H1 (cell line): ENCODE results near the gene PTH1R. TPM values are rescaled to one million over a fixed set of nuclear protein-coding genes. Genes with fewer than 3 reads are reported as not detected.

Source experiments
- CTCF ChIA-PET: fragments of 300-600 bp; sonication (Branson Sonifier 250); formaldehyde crosslinking; loops from one replicate; lab custom pipeline; 2021; ENCODE audit not compliant: partially characterized antibody; lab: Charles Lee
- POLR2A ChIA-PET: fragments of 300-600 bp; sonication (Branson Sonifier 250); formaldehyde crosslinking; loops from one replicate; lab custom pipeline; 2021; ENCODE audit warnings: inconsistent platforms; ENCODE audit not compliant: partially characterized antibody; lab: Charles Lee
- DNase-seq, 2 experiments: peaks; one replicate each; pipeline versions ENCODE4 v3.0.0 to v3.0.0-alpha.2; 2010 to 2022; ENCODE audit warnings: low spot score in 2 of 2, low read depth in 1 of 2, mixed read lengths in 1 of 2
- FAIRE-seq: peaks from 2 replicates; lab custom pipeline; 2011; peaks lifted over from hg19 to GRCh38; lab: Jason Lieb, UNC
- H2AFZ ChIP-seq: 2 replicates; pipeline ENCODE4 v1.8.1; 2012; ENCODE audit warnings: low read length, inconsistent platforms
- H2AK5ac ChIP-seq: 2 replicates; pipeline ENCODE4 v1.6.1; 2013; ENCODE audit warnings: low read depth, low read length
- H2BK120ac ChIP-seq: replicated peaks from 2 replicates; pipeline ENCODE3; 2013; ENCODE audit warnings: low read depth, low read length, inconsistent platforms
- H2BK12ac ChIP-seq: 2 replicates; pipeline ENCODE4 v1.6.1; 2013; ENCODE audit warnings: low read depth, low read length
- H2BK15ac ChIP-seq: 2 replicates; pipeline ENCODE4 v1.6.1; 2013; ENCODE audit warnings: low read length
- H2BK20ac ChIP-seq: 2 replicates; pipeline ENCODE4 v1.6.1; 2013; ENCODE audit warnings: low read length
- H2BK5ac ChIP-seq: 2 replicates; pipeline ENCODE4 v1.6.1; 2013; ENCODE audit warnings: low read depth, low read length
- H3K14ac ChIP-seq: 2 replicates; pipeline ENCODE4 v1.6.1; 2013; ENCODE audit warnings: inconsistent platforms; ENCODE audit not compliant: insufficient read length
- H3K18ac ChIP-seq: 2 replicates; pipeline ENCODE4 v1.6.1; 2013; ENCODE audit warnings: low read length; ENCODE audit errors: extremely low read depth
- H3K23ac ChIP-seq: 2 replicates; pipeline ENCODE4 v1.6.1; 2013; ENCODE audit warnings: inconsistent platforms; ENCODE audit not compliant: insufficient read length
- H3K23me2 ChIP-seq: 2 replicates; pipeline ENCODE4 v1.6.1; 2013; ENCODE audit warnings: low read depth, low read length
- H3K27ac ChIP-seq: 2 replicates; pipeline ENCODE4 v1.6.1; 2011; ENCODE audit warnings: low read depth, low read length, inconsistent platforms
- H3K27me3 ChIP-seq, 4 experiments: replicated peaks in 1 of 4; 1 replicate in 1 of 4; 2 replicates in 3 of 4; pipeline versions ENCODE4 v1.6.1 to v1.8.1; 2011 to 2013; ENCODE audit warnings: low read length in 3 of 4, mild to moderate bottlenecking in 3 of 4, inconsistent platforms in 2 of 4, mixed read lengths in 2 of 4, moderate library complexity in 1 of 4; ENCODE audit not compliant: control insufficient read depth in 3 of 4, insufficient read depth in 3 of 4; ENCODE audit errors: extremely low read depth in 1 of 4
- H3K36me3 ChIP-seq, 4 experiments: 2 replicates each; pipeline versions ENCODE4 v1.6.1 to v1.8.1; 2011 to 2013; ENCODE audit warnings: mild to moderate bottlenecking in 4 of 4, low read length in 3 of 4, moderate library complexity in 2 of 4, control low read depth in 1 of 4, inconsistent platforms in 1 of 4; ENCODE audit not compliant: insufficient read depth in 4 of 4, control insufficient read depth in 2 of 4
- H3K4ac ChIP-seq: replicated peaks from 2 replicates; pipeline ENCODE3; 2013; ENCODE audit warnings: low read length, low read depth, mixed read lengths, inconsistent platforms; ENCODE audit not compliant: insufficient read length
- H3K4me1 ChIP-seq, 4 experiments: replicated peaks in 1 of 4; 1 replicate in 1 of 4; 2 replicates in 3 of 4; pipeline versions ENCODE4 v1.6.1 to v1.8.1; 2011 to 2013; ENCODE audit warnings: low read length in 3 of 4, inconsistent platforms in 2 of 4, mixed read lengths in 1 of 4; ENCODE audit not compliant: insufficient read depth in 4 of 4, control insufficient read depth in 3 of 4
- H3K4me2 ChIP-seq, 2 experiments: 2 replicates each; pipeline versions ENCODE4 v1.6.1 to v1.8.1; 2011 to 2013; ENCODE audit warnings: low read depth in 2 of 2, low read length in 2 of 2, control low read depth in 1 of 2, inconsistent platforms in 1 of 2, mild to moderate bottlenecking in 1 of 2; ENCODE audit not compliant: insufficient read depth in 1 of 2
- H3K4me3 ChIP-seq, 4 experiments: fragments of 200-600, 300-600 bp in 1 of 4; sonication (generic), shearing (Covaris generic), sonication (Bioruptor Twin) in 1 of 4; 2 replicates each; pipeline versions ENCODE4 v1.5.1 to v1.8.1; 2011 to 2016; ENCODE audit warnings: low read length in 4 of 4, low read depth in 3 of 4, control low read depth in 2 of 4, inconsistent platforms in 2 of 4, mild to moderate bottlenecking in 2 of 4, mixed read lengths in 1 of 4, moderate library complexity in 1 of 4; ENCODE audit not compliant: insufficient read depth in 2 of 4; ENCODE audit errors: extremely low read depth in 1 of 4
- H3K56ac ChIP-seq: replicated peaks from 2 replicates; pipeline ENCODE3; 2013; ENCODE audit warnings: low read depth, mild to moderate bottlenecking, mixed read lengths, low read length, inconsistent platforms; ENCODE audit not compliant: insufficient read length
- H3K79me1 ChIP-seq: 2 replicates; pipeline ENCODE4 v1.6.1; 2013; ENCODE audit warnings: low read depth, low read length, control low read depth
- H3K79me2 ChIP-seq, 2 experiments: 2 replicates each; pipeline versions ENCODE4 v1.6.1 to v1.8.1; 2012 to 2013; ENCODE audit warnings: low read length in 2 of 2, mild to moderate bottlenecking in 2 of 2, inconsistent platforms in 1 of 2; ENCODE audit not compliant: insufficient read depth in 2 of 2, control insufficient read depth in 1 of 2
- H3K9ac ChIP-seq, 4 experiments: replicated peaks in 1 of 4; 1 replicate in 1 of 4; 2 replicates in 3 of 4; pipeline versions ENCODE4 v1.6.1 to v1.8.1; 2011 to 2013; ENCODE audit warnings: low read depth in 3 of 4, low read length in 3 of 4, control low read depth in 2 of 4, mild to moderate bottlenecking in 2 of 4, moderate library complexity in 2 of 4, inconsistent platforms in 1 of 4; ENCODE audit errors: extremely low read depth in 1 of 4
- H3K9me3 ChIP-seq, 2 experiments: 2 replicates each; pipeline versions ENCODE4 v1.6.1 to v1.8.1; 2012 to 2013; ENCODE audit warnings: mild to moderate bottlenecking in 2 of 2, moderate library complexity in 2 of 2, control low read depth in 1 of 2, inconsistent platforms in 1 of 2, low read depth in 1 of 2, low read length in 1 of 2, mixed read lengths in 1 of 2; ENCODE audit not compliant: insufficient read depth in 2 of 2
- H4K20me1 ChIP-seq, 2 experiments: replicated peaks in 1 of 2; 2 replicates each; pipeline versions ENCODE3 to v1.8.1; 2011 to 2013; ENCODE audit warnings: inconsistent platforms in 2 of 2, low read length in 2 of 2, mild to moderate bottlenecking in 1 of 2; ENCODE audit not compliant: insufficient read depth in 2 of 2, control insufficient read depth in 1 of 2
- H4K5ac ChIP-seq: 2 replicates; pipeline ENCODE4 v1.6.1; 2013; ENCODE audit warnings: low read length, low read depth, mixed read lengths, inconsistent platforms; ENCODE audit not compliant: insufficient read length
- H4K8ac ChIP-seq: 2 replicates; pipeline ENCODE4 v1.8.0; 2013; ENCODE audit warnings: mild to moderate bottlenecking, moderate library complexity, low read length, inconsistent platforms; ENCODE audit not compliant: insufficient read depth; ENCODE audit errors: extremely low read depth
- H4K91ac ChIP-seq: replicated peaks from 2 replicates; pipeline ENCODE3; 2013; ENCODE audit warnings: low read length, mixed read lengths, inconsistent platforms; ENCODE audit not compliant: insufficient read length
- ATF2 ChIP-seq: IDR thresholded peaks from 2 replicates; pipeline ENCODE4 v1.6.1; 2012; ENCODE audit warnings: low read length, inconsistent platforms
- BCL11A ChIP-seq, 2 experiments: IDR thresholded peaks; one replicate each; pipeline ENCODE4 v1.6.1; 2011; ENCODE audit warnings: low read depth in 2 of 2, low read length in 2 of 2, mild to moderate bottlenecking in 2 of 2
- CHD2 ChIP-seq: IDR thresholded peaks from 2 replicates; pipeline ENCODE4 v1.6.1; 2012; ENCODE audit warnings: low read length, improper control_type of control experiment
- E2F6 ChIP-seq: IDR thresholded peaks from 2 replicates; pipeline ENCODE4 v1.6.1; 2012; ENCODE audit warnings: inconsistent platforms
- HDAC2 ChIP-seq, 2 experiments: fragments of 300-600 bp in 1 of 2; sonication (generic) in 1 of 2; IDR thresholded peaks; 2 replicates each; pipeline ENCODE4 v1.6.1; 2011 to 2012; ENCODE audit warnings: low read depth in 2 of 2, low read length in 2 of 2, mild to moderate bottlenecking in 2 of 2, moderate library complexity in 2 of 2, borderline replicate concordance in 1 of 2, inconsistent platforms in 1 of 2
- SIX5 ChIP-seq: IDR thresholded peaks from 2 replicates; pipeline ENCODE4 v1.6.1; 2011; ENCODE audit warnings: mild to moderate bottlenecking, low read depth, low read length
- SP1 ChIP-seq: IDR thresholded peaks from 2 replicates; pipeline ENCODE4 v1.6.1; 2011; ENCODE audit warnings: low read depth, low read length
- SP2 ChIP-seq: IDR thresholded peaks from 2 replicates; pipeline ENCODE4 v1.6.1; 2012; ENCODE audit warnings: mild to moderate bottlenecking, low read length, inconsistent platforms
- USF2 ChIP-seq: IDR thresholded peaks from 2 replicates; pipeline ENCODE4 v1.6.1; 2011; ENCODE audit warnings: low read length, improper control_type of control experiment
- WGBS, 2 experiments: shearing (Covaris generic) in 1 of 2; methylation state at CpG; one replicate each; pipeline versions ENCODE4 v1.1.6 to v1.1.7; 2013 to 2015; ENCODE audit warnings: low lambda C conversion rate in 2 of 2, mixed read lengths in 2 of 2, inconsistent platforms in 1 of 2, low coverage in 1 of 2, missing lambda C conversion rate in 1 of 2; ENCODE audit not compliant: insufficient replicate concordance in 2 of 2, insufficient coverage in 1 of 2, insufficient read length in 1 of 2; ENCODE audit errors: extremely low coverage in 1 of 2, missing lambda C conversion rate in 1 of 2; 5-methylcytosine and 5-hydroxymethylcytosine counted together
- polyA plus RNA-seq, 7 experiments: library from polyadenylated mRNA; depleted of rRNA in 3 of 7; stranded (reverse) in 5 of 7; unstranded in 2 of 7; fragments of >200 nt in 5 of 7; fragments of 200-250 nt in 2 of 7; gene quantifications; 1 replicate in 5 of 7; 2 replicates in 1 of 7; 4 replicates in 1 of 7; pipeline versions ENCODE4 v1.2.1 to v1.2.3, GENCODE V29; 2011 to 2013; ENCODE audit warnings: missing spikeins in 2 of 7, mixed read lengths in 2 of 7
- total RNA-seq: library from RNA; stranded (reverse); fragmentation: NEBNext Ultra II Directional; extraction: Animal tissue kit (Norgen Biotek cat#: 25700); gene quantifications from 2 replicates; pipeline ENCODE4 v1.2.1, GENCODE V29; 2021

PTH1R gene
- total and polyA plus RNA-seq, 2 of the 8 experiments (the other 6 are each of a cell fraction or from before 2014, with no cell fraction given) = 0.57 to 1.5 TPM

GRCh38 chr3:46935989-46936558 is 58.6 kb downstream of the PTH1R start:
- H2BK15ac ChIP-seq = 0 out of 2 replicates have a peak overlapping the region, but pooled peaks have one; percentile 2
- FAIRE-seq (no peak), DNase-seq (no peak)
- no peak overlapping the region for H3K23ac ChIP-seq
- WGBS, 2 experiments = 87% methylated on average over 7 of the region's 7 CpGs; no CpG with 5 or more reads in 1 of the 2 experiments
- H3K36me3 ChIP-seq = peaks cover 2 to 15% (median 4%) of the 10 kb centered on the region in 4 experiments; a peak in 6 of 8 replicates
- no peak overlapping the region for H4K91ac ChIP-seq
- H3K4ac ChIP-seq = no peak overlapping the region
- H3K9ac ChIP-seq = peak overlapping the region in 1 of 4 experiments; percentile 55; a peak in 2 of 7 replicates
- peaks cover 13 to 27% of the 10 kb centered on the region in 2 experiments for H4K20me1 ChIP-seq
- peak overlapping the region; percentile 28; the same call in 1 of the 2 replicates for H2BK5ac ChIP-seq
- H3K4me1 ChIP-seq = peaks cover 4 to 14% (median 10%) of the 10 kb centered on the region in 4 experiments; a peak in 6 of 7 replicates
- no peak overlapping the region for H3K4me3 ChIP-seq
- peaks cover 0 to 55% of the 10 kb centered on the region in 2 experiments; a peak in 1 of 4 replicates for H3K79me2 ChIP-seq
- no peaks in the 10 kb centered on the region for H3K23me2 ChIP-seq
- H2BK120ac ChIP-seq = no peak overlapping the region
- H3K56ac ChIP-seq = no peak overlapping the region
- H3K14ac ChIP-seq = no peak overlapping the region
- peaks cover 14% of the 10 kb centered on the region for H3K79me1 ChIP-seq
- no peak overlapping the region for H4K5ac ChIP-seq
- no peak overlapping the region for H3K18ac ChIP-seq
- H2BK20ac ChIP-seq = no peak overlapping the region
- CTCF ChIA-PET = interaction anchor here (0.7 to 11.0 kb wide), 26 partner anchors 8 to 435 kb away, joined by 3 to 99 read pairs (median 4); partner anchors contain the start of gene NBEAL2
- H3K27ac ChIP-seq = peak overlapping the region; percentile 55; the same call in 1 of the 2 replicates
- H3K4me2 ChIP-seq = no peak overlapping the region
- no peak overlapping the region for H2AFZ ChIP-seq
- H2AK5ac ChIP-seq = no peak overlapping the region
- no peaks in the 10 kb centered on the region for H3K27me3 ChIP-seq
- POLR2A ChIA-PET = interaction anchor here (0.8 to 1.6 kb wide), 4 partner anchors 8 to 228 kb away, joined by 3 to 4 read pairs (median 4); partner anchors contain the start of genes NBEAL2 and SETD2
- H3K9me3 ChIP-seq = no peaks in the 10 kb centered on the region
- H4K8ac ChIP-seq = no peak overlapping the region
- H2BK12ac ChIP-seq = no peak overlapping the region
- no peak for TF ChIP-seq ATF2
- TF ChIP-seq USF2 = no peak
- TF ChIP-seq HDAC2 (IDR thresholded peaks at IDR 0.05; ENCODE audit: borderline replicate concordance in 1 of 2, low read depth in 2 of 2, low read length in 2 of 2) = no peak
- no peak for TF ChIP-seq SP2
- no peak for TF ChIP-seq E2F6
- TF ChIP-seq SIX5 = no peak
- no peak for TF ChIP-seq BCL11A (IDR thresholded peaks at IDR 0.05; ENCODE audit: low read depth in 2 of 2, low read length in 2 of 2)
- TF ChIP-seq CHD2 = no peak
- TF ChIP-seq SP1 = no peak
